PFSK-1 (cell line): Measurements from ENCODE around the gene EEFSEC.

Source experiments
- POLR2AphosphoS5 ChIP-seq: IDR thresholded peaks from 2 replicates; pipeline ENCODE4 v1.6.1; 2012; ENCODE audit warnings: low read depth, mild to moderate bottlenecking, control low read depth, low read length, moderate library complexity
- TF ChIP-seq, protein P1 (sequence below), 2 experiments: IDR thresholded peaks; 2 replicates each; pipeline versions ENCODE4 v1.6.1 to v1.8.0; 2011 to 2012; ENCODE audit warnings: low read depth in 2 of 2, low read length in 2 of 2, control low read depth in 1 of 2, inconsistent platforms in 1 of 2, mild to moderate bottlenecking in 1 of 2, moderate library complexity in 1 of 2; ENCODE audit not compliant: insufficient read depth in 1 of 2

DNA sequence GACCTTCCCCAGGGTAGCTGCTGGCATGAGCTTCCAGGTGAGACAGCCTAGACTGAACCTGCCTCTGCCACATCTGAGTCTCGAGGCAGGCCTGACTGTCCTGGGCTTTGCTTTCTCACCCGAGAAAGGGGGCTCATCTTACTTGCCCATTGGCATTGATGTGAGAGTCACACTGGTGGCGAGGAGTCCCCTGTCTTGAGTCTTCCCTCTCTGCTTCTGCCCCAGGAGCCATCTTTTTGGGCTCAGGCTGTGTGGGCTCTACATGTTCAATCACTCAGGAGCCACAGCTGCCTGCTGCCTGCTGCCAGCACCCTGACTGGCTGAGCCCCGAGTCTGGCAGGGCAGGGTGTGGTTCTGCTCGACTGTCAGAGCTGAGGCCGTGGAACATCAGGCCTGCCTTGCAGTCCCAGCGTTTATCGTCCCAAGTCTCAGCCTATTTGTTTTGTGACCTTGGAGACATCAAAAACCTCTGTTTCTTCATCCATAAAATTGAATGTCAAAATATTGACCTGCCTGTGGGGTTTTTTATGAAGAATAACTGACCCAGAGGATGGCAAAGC lies 180.9 kb downstream of the EEFSEC start:
- TF ChIP-seq POLR2AphosphoS5 = no peak
- TF ChIP-seq, protein P1, sequence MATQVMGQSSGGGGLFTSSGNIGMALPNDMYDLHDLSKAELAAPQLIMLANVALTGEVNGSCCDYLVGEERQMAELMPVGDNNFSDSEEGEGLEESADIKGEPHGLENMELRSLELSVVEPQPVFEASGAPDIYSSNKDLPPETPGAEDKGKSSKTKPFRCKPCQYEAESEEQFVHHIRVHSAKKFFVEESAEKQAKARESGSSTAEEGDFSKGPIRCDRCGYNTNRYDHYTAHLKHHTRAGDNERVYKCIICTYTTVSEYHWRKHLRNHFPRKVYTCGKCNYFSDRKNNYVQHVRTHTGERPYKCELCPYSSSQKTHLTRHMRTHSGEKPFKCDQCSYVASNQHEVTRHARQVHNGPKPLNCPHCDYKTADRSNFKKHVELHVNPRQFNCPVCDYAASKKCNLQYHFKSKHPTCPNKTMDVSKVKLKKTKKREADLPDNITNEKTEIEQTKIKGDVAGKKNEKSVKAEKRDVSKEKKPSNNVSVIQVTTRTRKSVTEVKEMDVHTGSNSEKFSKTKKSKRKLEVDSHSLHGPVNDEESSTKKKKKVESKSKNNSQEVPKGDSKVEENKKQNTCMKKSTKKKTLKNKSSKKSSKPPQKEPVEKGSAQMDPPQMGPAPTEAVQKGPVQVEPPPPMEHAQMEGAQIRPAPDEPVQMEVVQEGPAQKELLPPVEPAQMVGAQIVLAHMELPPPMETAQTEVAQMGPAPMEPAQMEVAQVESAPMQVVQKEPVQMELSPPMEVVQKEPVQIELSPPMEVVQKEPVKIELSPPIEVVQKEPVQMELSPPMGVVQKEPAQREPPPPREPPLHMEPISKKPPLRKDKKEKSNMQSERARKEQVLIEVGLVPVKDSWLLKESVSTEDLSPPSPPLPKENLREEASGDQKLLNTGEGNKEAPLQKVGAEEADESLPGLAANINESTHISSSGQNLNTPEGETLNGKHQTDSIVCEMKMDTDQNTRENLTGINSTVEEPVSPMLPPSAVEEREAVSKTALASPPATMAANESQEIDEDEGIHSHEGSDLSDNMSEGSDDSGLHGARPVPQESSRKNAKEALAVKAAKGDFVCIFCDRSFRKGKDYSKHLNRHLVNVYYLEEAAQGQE (IDR thresholded peaks at IDR 0.05; ENCODE audit: insufficient read depth in 1 of 2, low read depth in 2 of 2, low read length in 2 of 2) = no peak
